Activated CD4-positive, alpha-beta memory T cell treated with anti-CD3 and anti-CD28 coated beads for 36 hours (primary cell): Measurements from ENCODE around the gene ALLC. TPM values are rescaled to one million over a fixed set of nuclear protein-coding genes. Genes with fewer than 3 reads are reported as not detected.

ENCODE experiments used
- CTCF ChIA-PET: fragments of 350-600 bp; sonication (Branson Sonifier 250); formaldehyde crosslinking; loops from one replicate; lab custom pipeline; 2021; ENCODE audit warnings: antibody characterized with exemption, inconsistent platforms; lab: Charles Lee
- POLR2A ChIA-PET: fragments of 350-600 bp; sonication (Branson Sonifier 250); formaldehyde crosslinking; loops from one replicate; lab custom pipeline; 2021; ENCODE audit warnings: antibody characterized with exemption; lab: Charles Lee
- DNase-seq: peaks from one replicate; pipeline ENCODE4 v3.0.0-alpha.2; 2020
- H3K27ac Mint-ChIP-seq: one replicate; pipeline ENCODE4 v1.8.0; 2021; ENCODE audit warnings: mixed read lengths
- H3K27me3 Mint-ChIP-seq: one replicate; pipeline ENCODE4 v1.8.0; 2021; ENCODE audit warnings: mixed read lengths
- H3K36me3 Mint-ChIP-seq: one replicate; pipeline ENCODE4 v1.8.0; 2021; ENCODE audit warnings: mixed read lengths
- H3K4me1 Mint-ChIP-seq: one replicate; pipeline ENCODE4 v1.8.0; 2021; ENCODE audit warnings: low read depth, mixed read lengths
- H3K4me3 Mint-ChIP-seq: one replicate; pipeline ENCODE4 v1.8.0; 2021; ENCODE audit warnings: mild to moderate bottlenecking, mixed read lengths
- H3K9me3 Mint-ChIP-seq: one replicate; pipeline ENCODE4 v1.8.0; 2021; ENCODE audit warnings: mixed read lengths
- intact Hi-C: fragments of 100-400 bp; cut with micrococcal nuclease; formaldehyde crosslinking; loops from one replicate; pipeline ENCODE4 v1.15.1; 2023
- total RNA-seq, 2 experiments: library from RNA; stranded (reverse); gene quantifications; one replicate each; pipeline ENCODE4 v1.2.3, GENCODE V29; 2021

Gene ALLC
- total RNA-seq, 2 experiments from 2014 or later: not detected

DNA sequence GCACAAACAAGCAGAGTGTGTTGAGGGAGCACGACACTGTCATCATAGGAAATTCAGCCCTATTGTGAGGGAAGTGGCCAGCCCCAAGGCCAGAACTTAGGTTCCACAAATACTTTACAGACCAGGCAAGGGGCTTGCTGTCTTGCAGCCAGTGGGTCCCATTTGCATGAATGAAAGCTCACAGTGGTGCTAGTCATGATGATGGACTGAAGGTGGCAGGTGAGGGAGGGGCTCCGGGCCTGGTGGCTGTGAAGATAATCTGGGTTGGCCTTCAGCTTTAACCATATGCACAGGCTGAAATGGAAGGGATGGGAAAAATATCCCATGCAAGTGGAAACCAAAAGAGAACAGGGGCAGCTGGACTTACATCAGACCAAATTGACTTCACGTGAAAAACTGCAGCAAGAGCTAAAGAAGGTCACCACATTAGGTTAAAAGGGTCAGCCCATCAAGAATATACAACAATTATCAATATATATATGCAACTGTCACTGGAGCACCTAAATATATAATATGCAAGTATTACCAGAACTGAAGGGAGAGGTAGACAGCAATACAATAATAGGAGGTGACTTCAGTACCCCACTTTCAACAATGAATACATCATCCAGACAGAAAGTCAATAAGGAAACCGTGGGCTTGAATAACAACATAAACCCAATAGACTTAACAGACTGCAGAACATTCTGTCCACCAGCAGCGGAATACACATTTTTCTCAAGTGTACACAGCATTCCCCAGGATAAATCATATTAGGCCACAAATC, 84.9 kb downstream of the ALLC start:
- no peak overlapping the region for H3K4me3 Mint-ChIP-seq
- POLR2A ChIA-PET: no interaction called here

GRCh38 chr2:3743951-3744555, 86.1 kb downstream of the ALLC start:
- ChIA-PET CTCF (no interaction called here), POLR2A (no interaction called here)
- DNase-seq: no peak
- H3K36me3 Mint-ChIP-seq: no peaks in the 10 kb centered on the region
- peaks cover 11% of the 10 kb centered on the region for H3K27me3 Mint-ChIP-seq
- no peak overlapping the region for H3K27ac Mint-ChIP-seq
- no peak overlapping the region for H3K4me3 Mint-ChIP-seq
- intact Hi-C loops: no loop called here
- H3K9me3 Mint-ChIP-seq: no peaks in the 10 kb centered on the region
- no peaks in the 10 kb centered on the region for H3K4me1 Mint-ChIP-seq

More for the DNA sequence above, 84.9 kb downstream of the ALLC start:
- no peaks in the 10 kb centered on the region for H3K9me3 Mint-ChIP-seq
- H3K36me3 Mint-ChIP-seq: no peaks in the 10 kb centered on the region
- no peak for DNase-seq
- H3K27ac Mint-ChIP-seq: no peak overlapping the region
- CTCF ChIA-PET: no interaction called here
- H3K4me1 Mint-ChIP-seq: no peaks in the 10 kb centered on the region
- intact Hi-C loops: no loop called here
- peaks cover 11% of the 10 kb centered on the region for H3K27me3 Mint-ChIP-seq

DNA sequence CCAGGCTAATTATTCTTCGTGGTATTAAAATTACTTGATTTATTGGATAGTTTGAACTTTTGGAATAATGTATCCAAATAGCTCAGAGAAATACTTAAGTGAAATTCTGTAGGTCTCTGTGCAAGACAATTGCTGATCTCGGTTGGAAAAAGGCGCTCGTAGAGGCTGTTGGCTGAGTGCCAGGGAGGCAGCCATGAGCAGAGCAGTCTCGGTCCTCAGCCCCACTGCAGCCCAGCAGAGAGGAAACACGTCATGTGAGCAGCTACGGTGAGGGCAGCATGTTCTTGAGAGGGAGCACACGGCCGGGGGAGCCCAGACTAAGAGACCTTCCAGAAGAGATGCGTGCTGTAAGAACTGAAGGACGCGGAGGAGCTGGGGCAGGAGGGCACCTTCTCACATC, 87.9 kb downstream of the ALLC start:
- intact Hi-C loops: no loop called here
- H3K4me1 Mint-ChIP-seq: no peaks in the 10 kb centered on the region
- H3K27ac Mint-ChIP-seq: no peak overlapping the region
- ChIA-PET CTCF (no interaction called here), POLR2A (no interaction called here)
- H3K9me3 Mint-ChIP-seq: no peaks in the 10 kb centered on the region
- H3K4me3 Mint-ChIP-seq: no peak overlapping the region
- no peaks in the 10 kb centered on the region for H3K36me3 Mint-ChIP-seq
- peaks cover 12% of the 10 kb centered on the region for H3K27me3 Mint-ChIP-seq
- DNase-seq: no peak

GRCh38 chr2:3747032-3747654, 89.1 kb downstream of the ALLC start:
- no peak for DNase-seq
- H3K4me3 Mint-ChIP-seq: no peak overlapping the region
- no peaks in the 10 kb centered on the region for H3K9me3 Mint-ChIP-seq
- POLR2A ChIA-PET: no interaction called here
- CTCF ChIA-PET: no interaction called here
- H3K27me3 Mint-ChIP-seq: peaks cover 9% of the 10 kb centered on the region
- no peaks in the 10 kb centered on the region for H3K36me3 Mint-ChIP-seq
- intact Hi-C loops: no loop called here
- H3K27ac Mint-ChIP-seq: no peak overlapping the region
- H3K4me1 Mint-ChIP-seq: no peaks in the 10 kb centered on the region

GRCh38 chr2:3747826-3748225, 89.8 kb downstream of the ALLC start:
- Mint-ChIP-seq H3K27ac (no peak overlapping the region), H3K4me1 (no peaks in the 10 kb centered on the region), H3K4me3 (no peak overlapping the region), H3K9me3 (no peaks in the 10 kb centered on the region), H3K36me3 (no peaks in the 10 kb centered on the region), H3K27me3 (peaks cover 7% of the 10 kb centered on the region)
- no peak for DNase-seq
- POLR2A ChIA-PET: no interaction called here
- intact Hi-C loops: no loop called here
- CTCF ChIA-PET: no interaction called here

GRCh38 chr2:3749201-3749600, 91.2 kb downstream of the ALLC start:
- H3K27ac Mint-ChIP-seq: no peak overlapping the region
- intact Hi-C loops: no loop called here
- H3K36me3 Mint-ChIP-seq: no peaks in the 10 kb centered on the region
- ChIA-PET CTCF (interaction anchor here (1.7 kb wide), 1 partner anchor 31 kb away, joined by 5 read pairs; no protein-coding TSS in a partner anchor), POLR2A (no interaction called here)
- no peaks in the 10 kb centered on the region for H3K9me3 Mint-ChIP-seq
- DNase-seq: no peak
- H3K4me1 Mint-ChIP-seq: no peaks in the 10 kb centered on the region
- H3K4me3 Mint-ChIP-seq: no peak overlapping the region
- peaks cover 5% of the 10 kb centered on the region for H3K27me3 Mint-ChIP-seq

- CTCF ChIA-PET: no interaction called here
- H3K9me3 Mint-ChIP-seq: no peaks in the 10 kb centered on the region
- POLR2A ChIA-PET: no interaction called here
- H3K36me3 Mint-ChIP-seq: no peaks in the 10 kb centered on the region
- H3K27me3 Mint-ChIP-seq: peaks cover 5% of the 10 kb centered on the region
- no peak overlapping the region for H3K4me3 Mint-ChIP-seq
- intact Hi-C loops: no loop called here
- no peak overlapping the region for H3K27ac Mint-ChIP-seq
- H3K4me1 Mint-ChIP-seq: no peaks in the 10 kb centered on the region
- no peak for DNase-seq
These were observed 93.3 kb downstream of the ALLC start for GRCh38 chr2:3751251-3751650.

DNA sequence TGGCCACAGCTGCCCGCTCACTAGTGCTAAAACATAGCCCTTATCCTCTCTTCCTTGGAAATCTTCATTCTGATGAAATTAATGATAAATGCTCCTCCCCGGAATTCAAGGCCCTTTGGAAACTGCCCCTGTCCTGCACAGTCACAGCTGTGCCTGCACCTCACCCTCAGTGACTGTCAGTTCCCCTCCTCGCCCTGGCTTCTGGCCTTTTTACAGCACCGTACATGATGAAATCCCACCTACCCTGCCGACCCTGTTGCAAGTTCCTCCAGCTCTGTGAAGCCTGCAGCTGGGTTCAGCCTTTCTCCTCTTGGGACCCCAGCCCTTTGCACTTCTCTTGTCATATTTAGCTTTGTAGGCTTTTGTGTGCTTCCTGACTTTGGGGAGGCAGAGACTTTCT, 93.8 kb downstream of the ALLC start:
- H3K27ac Mint-ChIP-seq: no peak overlapping the region
- H3K9me3 Mint-ChIP-seq: no peaks in the 10 kb centered on the region

More for the DNA sequence above, 93.8 kb downstream of the ALLC start:
- CTCF ChIA-PET: interaction anchor here (1.5 kb wide), 1 partner anchor 29 kb away, joined by 4 read pairs; no protein-coding TSS in a partner anchor
- POLR2A ChIA-PET: no interaction called here
- Mint-ChIP-seq H3K4me3 (no peak overlapping the region), H3K27me3 (peaks cover 5% of the 10 kb centered on the region), H3K4me1 (no peaks in the 10 kb centered on the region), H3K36me3 (no peaks in the 10 kb centered on the region)
- intact Hi-C loops: no loop called here
- no peak for DNase-seq

Other genes starting within 250 kb of the ALLC start
- gene ADI1, start 138.7 kb upstream of the ALLC start, total RNA-seq: 10 to 100 TPM; 36.0 to 36.4 TPM
- gene RNASEH1, start 99.9 kb upstream of the ALLC start, total RNA-seq: 10 to 100 TPM; 23.6 to 24.8 TPM
- 1,000 to 10,000 TPM; 1,694 to 1,737 TPM for gene RPS7, start 82.9 kb upstream of the ALLC start, total RNA-seq
- under 1 TPM in 1 of 2 experiments, not detected in 1; 0.31 TPM for gene COLEC11, start 63.1 kb upstream of the ALLC start, total RNA-seq
- gene DCDC2C, start 45.4 kb downstream of the ALLC start, total RNA-seq: not detected